HCT116 (cell line): ENCODE data around the gene HMBS. TPM values are rescaled to one million over a fixed set of nuclear protein-coding genes. Genes with fewer than 3 reads are reported as not detected.

Experiments used
- ATAC-seq: fragments of 200-7000 bp; cut with Tn5 transposase; 2 replicates; pipeline ENCODE4 v1.9.1; 2020; ENCODE audit warnings: mild to moderate bottlenecking, moderate library complexity
- BruUV-seq: library from RNA; stranded (reverse); fragments of 400-500 nt; replicated peaks from 2 replicates; lab custom pipeline; 2021; lab: Mats Ljungman, UMichigan
- CTCF ChIA-PET: fragments of 300-600 bp; sonication (Branson Sonifier 250); formaldehyde crosslinking; loops from one replicate; lab custom pipeline; 2021; ENCODE audit warnings: antibody characterized with exemption; lab: Charles Lee
- POLR2A ChIA-PET: fragments of 300-600, 350-600 bp; sonication (Branson Sonifier 250); formaldehyde crosslinking; loops from one replicate; lab custom pipeline; 2021; ENCODE audit warnings: antibody characterized with exemption; lab: Charles Lee
- RAD21 ChIA-PET, 2 experiments: fragments of 300-600 bp; sonication (Branson Sonifier 250); formaldehyde crosslinking; loops; one replicate each; lab custom pipeline; 2023; ENCODE audit warnings: low total read pairs in 2 of 2; ENCODE audit not compliant: uncharacterized antibody in 2 of 2, unreplicated experiment in 2 of 2, low non-redundant PET in 1 of 2; lab: Charles Lee
- DNase-seq: peaks from one replicate; pipeline ENCODE4 v3.0.0-alpha.2; 2010; ENCODE audit warnings: low read depth, low spot score
- H2AFZ ChIP-seq: fragments of 200-600 bp; shearing (Covaris generic), sonication (generic); 2 replicates; pipeline ENCODE4 v1.6.1; 2017; ENCODE audit warnings: low read depth, mixed run types, mixed read lengths, antibody characterized with exemption, low read length; ENCODE audit not compliant: poor library complexity, severe bottlenecking
- H3K27ac ChIP-seq: 2 replicates; pipeline ENCODE4 v1.5.1; 2012; ENCODE audit warnings: low read depth, low read length
- H3K27me3 ChIP-seq: fragments of 200-600 bp; sonication (generic); 2 replicates; pipeline ENCODE4 v1.6.1; 2016; ENCODE audit warnings: mixed run types, low read length, mixed read lengths; ENCODE audit not compliant: insufficient read depth
- H3K36me3 ChIP-seq, 2 experiments: fragments of 200-500 bp in 1 of 2; fragments of 200-600 bp in 1 of 2; sonication (Bioruptor generic) in 1 of 2; sonication (generic) in 1 of 2; 2 replicates each; pipeline versions ENCODE4 v1.5.1 to v1.6.1; 2014 to 2016; ENCODE audit warnings: low read length in 2 of 2, inconsistent platforms in 1 of 2, mixed read lengths in 1 of 2, mixed run types in 1 of 2; ENCODE audit not compliant: insufficient read depth in 2 of 2, control insufficient read depth in 1 of 2
- H3K4me1 ChIP-seq, 2 experiments: fragments of 200-600 bp in 1 of 2; sonication (generic) in 1 of 2; 2 replicates each; pipeline versions ENCODE4 v1.5.1 to v1.6.1; 2012 to 2017; ENCODE audit warnings: low read length in 2 of 2, inconsistent platforms in 1 of 2, mild to moderate bottlenecking in 1 of 2, mixed read lengths in 1 of 2, mixed run types in 1 of 2, moderate library complexity in 1 of 2; ENCODE audit not compliant: insufficient read depth in 2 of 2, control insufficient read depth in 1 of 2
- H3K4me2 ChIP-seq: fragments of 200-600 bp; sonication (generic); 2 replicates; pipeline ENCODE4 v1.6.1; 2017; ENCODE audit warnings: mixed run types, low read length, mixed read lengths
- H3K4me3 ChIP-seq, 2 experiments: fragments of 200-600 bp in 1 of 2; sonication (generic) in 1 of 2; replicated peaks in 1 of 2; 2 replicates each; pipeline ENCODE4 v1.5.1; 2011 to 2016; ENCODE audit warnings: low read length in 2 of 2, control low read depth in 1 of 2, low read depth in 1 of 2, mild to moderate bottlenecking in 1 of 2, mixed read lengths in 1 of 2, mixed run types in 1 of 2
- H3K79me2 ChIP-seq: fragments of 200-600 bp; sonication (generic); 2 replicates; pipeline ENCODE4 v1.6.1; 2017; ENCODE audit warnings: mild to moderate bottlenecking, mixed run types, low read length, moderate library complexity, mixed read lengths; ENCODE audit not compliant: insufficient read depth
- H3K9ac ChIP-seq: fragments of 200-600 bp; sonication (generic); 2 replicates; pipeline ENCODE4 v1.6.1; 2016; ENCODE audit warnings: low read length, mixed read lengths
- H3K9me2 ChIP-seq: fragments of 200-600 bp; sonication (generic), shearing (Covaris generic); 2 replicates; pipeline ENCODE4 v1.6.1; 2017; ENCODE audit warnings: mixed run types, mild to moderate bottlenecking, moderate library complexity; ENCODE audit not compliant: insufficient read depth
- H3K9me3 ChIP-seq, 2 experiments: fragments of 200-500 bp in 1 of 2; fragments of 200-600 bp in 1 of 2; sonication (Bioruptor generic) in 1 of 2; sonication (generic) in 1 of 2; 2 replicates each; pipeline ENCODE4 v1.6.1; 2014 to 2017; ENCODE audit warnings: low read length in 2 of 2, mixed read lengths in 2 of 2, inconsistent platforms in 1 of 2, low read depth in 1 of 2, mild to moderate bottlenecking in 1 of 2, mixed run types in 1 of 2, moderate library complexity in 1 of 2; ENCODE audit not compliant: control insufficient read depth in 1 of 2, insufficient read depth in 1 of 2
- H4K20me1 ChIP-seq: fragments of 200-600 bp; sonication (generic), shearing (Covaris generic); 2 replicates; pipeline ENCODE4 v1.6.1; 2017; ENCODE audit warnings: mixed run types, mild to moderate bottlenecking, moderate library complexity; ENCODE audit not compliant: insufficient read depth
- EZH2phosphoT487 ChIP-seq: fragments of 200-600 bp; IDR thresholded peaks from 2 replicates; pipeline ENCODE4 v1.6.1; 2018; ENCODE audit warnings: antibody characterized with exemption, borderline replicate concordance
- POLR2AphosphoS5 ChIP-seq: IDR thresholded peaks from 2 replicates; pipeline ENCODE4 v1.6.1; 2011; ENCODE audit warnings: mild to moderate bottlenecking, low read depth, low read length, moderate library complexity
- RAD21 ChIP-seq: IDR thresholded peaks from 2 replicates; pipeline ENCODE4 v1.6.1; 2012; ENCODE audit warnings: low read depth, mild to moderate bottlenecking
- ZFX ChIP-seq: fragments of 450-650 bp; IDR thresholded peaks from 2 replicates; pipeline ENCODE4 v1.6.1; 2017
- intact Hi-C: fragments of 100-400 bp; cut with micrococcal nuclease; formaldehyde crosslinking; loops from 2 replicates; pipeline ENCODE4 v1.10.0; 2022
- total RNA-seq: library from RNA; stranded (reverse); gene quantifications from one replicate; pipeline ENCODE4 v1.2.1, GENCODE V29; 2021; ENCODE audit not compliant: unreplicated experiment

Gene HMBS
- total RNA-seq, 1 experiment from 2014 or later = 69.0 TPM

GRCh38 chr11:119107538-119108145, 23.0 kb downstream of the HMBS start:
- no peaks in the 10 kb centered on the region for H3K9me2 ChIP-seq
- no peaks in the 10 kb centered on the region for H3K27me3 ChIP-seq
- ChIA-PET CTCF (interaction anchor here (1.0 kb wide), 1 partner anchor 89 kb away, joined by 3 read pairs; no protein-coding TSS in a partner anchor), POLR2A (interaction anchor here (0.5 to 3.5 kb wide), 4 partner anchors 12 to 90 kb away, joined by 3 to 23 read pairs (median 6); partner anchors contain the start of gene HINFP), RAD21 (no interaction called here)
- H3K9ac ChIP-seq = peak overlapping the region; percentile 84
- ATAC-seq (peak; percentile 21), DNase-seq (no peak)
- intact Hi-C loops = loop anchor here (10.0 kb wide), 1 partner anchor 187 kb away; no protein-coding TSS in a partner anchor
- no peaks in the 10 kb centered on the region for H4K20me1 ChIP-seq
- H3K79me2 ChIP-seq = peaks cover 6% of the 10 kb centered on the region; the same call in 1 of the 2 replicates
- H3K27ac ChIP-seq = peak overlapping the region; percentile 75
- peaks cover 32 to 38% of the 10 kb centered on the region in 2 experiments for H3K4me1 ChIP-seq
- H3K9me3 ChIP-seq = no peaks in the 10 kb centered on the region
- H3K4me3 ChIP-seq = peak overlapping the region; percentile 72 to 85
- H3K36me3 ChIP-seq = peaks cover 0 to 9% of the 10 kb centered on the region in 2 experiments; a peak in 2 of 4 replicates
- no peak for TF ChIP-seq EZH2phosphoT487
- peak; percentile 55; the same call in 1 of the 2 replicates for TF ChIP-seq ZFX
- no peak overlapping the region for H2AFZ ChIP-seq
- no TSS peak for BruUV-seq
- peak overlapping the region; percentile 97 for H3K4me2 ChIP-seq

DNA sequence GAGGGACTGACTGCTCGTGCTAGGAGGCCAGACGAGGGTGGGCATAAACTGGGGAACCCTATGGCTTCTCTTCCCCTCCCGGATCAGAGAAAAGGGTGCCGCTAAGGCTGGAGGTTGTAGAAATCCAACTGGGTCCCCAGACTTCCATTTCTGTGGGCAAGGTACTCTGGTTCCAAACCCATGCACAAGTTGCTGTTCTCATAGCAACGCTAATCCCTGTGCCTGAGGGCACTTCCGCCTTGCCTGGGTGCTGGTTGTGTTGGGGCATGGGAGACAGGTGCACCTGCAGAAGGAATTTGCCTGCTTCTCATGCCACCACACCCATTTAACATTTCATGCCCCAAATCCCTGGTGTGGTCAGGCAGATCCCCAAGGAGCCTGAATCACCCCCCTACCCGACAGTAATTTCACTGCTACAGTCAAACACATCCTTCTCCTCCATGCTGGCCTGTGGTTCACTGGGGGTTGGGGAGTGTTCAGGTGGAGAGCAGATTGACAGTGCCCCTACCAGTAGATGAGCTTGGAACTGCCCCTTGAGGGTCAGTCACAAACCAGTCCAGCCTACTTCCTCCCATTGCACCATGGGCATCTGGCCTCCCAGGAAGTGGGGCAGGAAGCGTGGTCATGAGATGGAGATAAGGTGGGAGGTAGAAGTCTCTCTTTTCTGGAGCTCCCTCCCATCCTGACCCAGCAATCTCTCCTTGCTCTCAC, 23.6 kb downstream of the HMBS start:
- Histone ChIP-seq H4K20me1 (no peaks in the 10 kb centered on the region), H3K4me1 (peaks cover 28 to 38% of the 10 kb centered on the region in 2 experiments), H3K27me3 (no peaks in the 10 kb centered on the region), H3K27ac (peak overlapping the region; percentile 75), H3K9me2 (no peaks in the 10 kb centered on the region), H3K4me3 (peak overlapping the region; percentile 72 to 85), H3K36me3 (peaks cover 0 to 12% of the 10 kb centered on the region in 2 experiments; a peak in 2 of 4 replicates), H3K4me2 (peak overlapping the region; percentile 97), H3K9ac (peak overlapping the region; percentile 84), H3K79me2 (peaks cover 6% of the 10 kb centered on the region; the same call in 1 of the 2 replicates), H2AFZ (no peak overlapping the region), H3K9me3 (no peaks in the 10 kb centered on the region)
- DNase-seq (no peak), ATAC-seq (peak; percentile 35)
- intact Hi-C loops = loop anchor here (10.0 kb wide), 1 partner anchor 186 kb away; no protein-coding TSS in a partner anchor
- ChIA-PET CTCF (no interaction called here), RAD21 (no interaction called here), POLR2A (interaction anchor here (1.8 to 3.5 kb wide), 2 partner anchors 12 to 13 kb away, joined by 14 to 23 read pairs; partner anchors contain the start of gene HINFP)
- TF ChIP-seq POLR2AphosphoS5 = peak; percentile 37; the same call in 1 of the 2 replicates
- no peak for TF ChIP-seq RAD21
- no TSS peak for BruUV-seq
